Measurements from ENCODE around the gene SH3RF2.
"Not testable (repeated sequence)": the region's sequence is repeated elsewhere in the genome, so short reads cannot be mapped to it uniquely, and the experiment has no call there.

The SH3RF2 gene

GRCh38 chr5:145980718-145981117, 44.3 kb downstream of the SH3RF2 start:
- no peak for FAIRE-seq

GRCh38 chr5:145981589-145982571, 45.5 kb downstream of the SH3RF2 start:
- FAIRE-seq, result no peak

GRCh38 chr5:145982572-145983318, 46.4 kb downstream of the SH3RF2 start:
- no peak for FAIRE-seq

- no peak for FAIRE-seq
These were observed 47.1 kb downstream of the SH3RF2 start for GRCh38 chr5:145983446-145983845.

GRCh38 chr5:145984072-145984471, 47.7 kb downstream of the SH3RF2 start:
- no peak for FAIRE-seq

GRCh38 chr5:145987856-145988255, 51.5 kb downstream of the SH3RF2 start:
- no peak for FAIRE-seq

- FAIRE-seq, result no peak
These were observed 52.6 kb downstream of the SH3RF2 start for GRCh38 chr5:145988993-145989392.

- FAIRE-seq, result no peak
These were observed 53.0 kb downstream of the SH3RF2 start for GRCh38 chr5:145989428-145989827.

GRCh38 chr5:145990170-145990569, 53.8 kb downstream of the SH3RF2 start:
- no peak for FAIRE-seq

- FAIRE-seq, result no peak
These were observed 54.7 kb downstream of the SH3RF2 start for GRCh38 chr5:145991044-145991575.

- FAIRE-seq, result not testable (repeated sequence)
These were observed 57.2 kb downstream of the SH3RF2 start for GRCh38 chr5:145993538-145993937.

GRCh38 chr5:145996135-145996534, 59.8 kb downstream of the SH3RF2 start:
- FAIRE-seq, result no peak

- FAIRE-seq, result no peak
These were observed 62.8 kb downstream of the SH3RF2 start for GRCh38 chr5:145999208-145999607.

GRCh38 chr5:146000072-146000471, 63.7 kb downstream of the SH3RF2 start:
- no peak for FAIRE-seq

- no peak for FAIRE-seq
These were observed 65.3 kb downstream of the SH3RF2 start for GRCh38 chr5:146001544-146002190.

GRCh38 chr5:146002491-146002890, 66.1 kb downstream of the SH3RF2 start:
- FAIRE-seq, result no peak

- FAIRE-seq, result no peak
These were observed 67.5 kb downstream of the SH3RF2 start for GRCh38 chr5:146003852-146004251.

- FAIRE-seq, result no peak
These were observed 68.9 kb downstream of the SH3RF2 start for GRCh38 chr5:146005264-146005663.

- FAIRE-seq, result no peak
These were observed 69.3 kb downstream of the SH3RF2 start for GRCh38 chr5:146005723-146006122.

- no peak for FAIRE-seq
These were observed 70.3 kb downstream of the SH3RF2 start for GRCh38 chr5:146006470-146007190.

GRCh38 chr5:146007270-146007669, 70.9 kb downstream of the SH3RF2 start:
- FAIRE-seq, result no peak

GRCh38 chr5:146007989-146008388, 71.6 kb downstream of the SH3RF2 start:
- FAIRE-seq, result no peak
